ENCODE data around the gene TSPO2. TPM values are rescaled to one million over a fixed set of nuclear protein-coding genes. Genes with fewer than 3 reads are reported as not detected.

The TSPO2 gene
- total and polyA plus RNA-seq, 2 donors (not counting 3 experiments of a cell fraction or from before 2014, with no cell fraction given): not detected

GRCh38 chr6:41066867-41067304 lies 24.6 kb downstream of the TSPO2 start:
- FAIRE-seq (peak; percentile 75), DNase-seq (ENCODE audit: low read depth, low spot score) (peak; percentile 69)
- intact Hi-C loops (cut with micrococcal nuclease) (loop anchor here (1.0 to 2.0 kb wide), 4 partner anchors 39 to 1086 kb away; no protein-coding TSS in a partner anchor), dilution Hi-C loops (cut with MboI; ENCODE audit: extremely low pct_ligation_motif_present, low sequenced_read_pairs) (no loop called here)
- POLR2A ChIA-PET: no interaction called here
- H3K27ac ChIP-seq (ENCODE audit: insufficient read depth, low read depth, low read length): no peak overlapping the region
- no peak overlapping the region for H2AFZ ChIP-seq (ENCODE audit: low read depth, low read length)
- BruUV-seq (replicated peaks): no TSS peak
- no peaks in the 10 kb centered on the region for H3K9me1 ChIP-seq (replicated peaks; ENCODE audit: control insufficient read depth, extremely low read depth, insufficient read depth, low read length)
- CTCF ChIA-PET: no interaction called here
- H3K9ac ChIP-seq (replicated peaks; ENCODE audit: extremely low read depth, insufficient read depth, low read length): no peak overlapping the region
- TF ChIP-seq JUN (IDR thresholded peaks at IDR 0.05; ENCODE audit: borderline replicate concordance, insufficient read depth, insufficient read length, low read depth): no peak
- TF ChIP-seq EZH2 (IDR thresholded peaks at IDR 0.05; ENCODE audit: borderline replicate concordance, low read depth, low read length, severe bottlenecking): no peak
- no peak for TF ChIP-seq MAX (IDR thresholded peaks at IDR 0.05; ENCODE audit: insufficient read depth, insufficient read length)
- peak; percentile 62 to 68 for TF ChIP-seq CTCF (IDR thresholded peaks at IDR 0.05; ENCODE audit: extremely low read depth in 1 of 2, insufficient read depth in 1 of 2, low read depth in 1 of 2, low read length in 2 of 2)
- TF ChIP-seq FOS (IDR thresholded peaks at IDR 0.05; ENCODE audit: borderline replicate concordance, insufficient read depth, low read length): no peak
- TF ChIP-seq MYC (IDR thresholded peaks at IDR 0.05; ENCODE audit: low read depth, low read length): no peak
- no peak for TF ChIP-seq GATA2 (IDR thresholded peaks at IDR 0.05; ENCODE audit: insufficient read depth, insufficient read length, low read depth, low read length)
- TF ChIP-seq POLR2A (IDR thresholded peaks at IDR 0.05; ENCODE audit: low read depth, low read length): no peak
- no peak for TF ChIP-seq POLR2AphosphoS5 (IDR thresholded peaks at IDR 0.05; ENCODE audit: insufficient read depth, low read depth, low read length)
- H3K27me3 ChIP-seq (ENCODE audit: control insufficient read depth in 2 of 2, insufficient read depth in 2 of 2, low read length in 2 of 2): no peaks in the 10 kb centered on the region
- no peaks in the 10 kb centered on the region for H4K20me1 ChIP-seq (replicated peaks; ENCODE audit: control insufficient read depth, extremely low read depth, insufficient read depth, low read length)
- H3K9me3 ChIP-seq (replicated peaks; ENCODE audit: control insufficient read depth, insufficient read depth, low read length): no peaks in the 10 kb centered on the region
- peaks cover 8% of the 10 kb centered on the region for H3K4me1 ChIP-seq (ENCODE audit: control insufficient read depth, extremely low read depth, insufficient read depth, low read length)
- no peak overlapping the region for H3K4me2 ChIP-seq (ENCODE audit: insufficient read depth, low read length)
- no peaks in the 10 kb centered on the region for H3K79me2 ChIP-seq (ENCODE audit: control insufficient read depth, insufficient read depth, low read length)
- no peak overlapping the region for H3K4me3 ChIP-seq (replicated peaks in 1 of 3; ENCODE audit: insufficient read depth in 1 of 3, low read depth in 1 of 3, low read length in 3 of 3)
- no peaks in the 10 kb centered on the region for H3K36me3 ChIP-seq (ENCODE audit: control insufficient read depth in 2 of 2, extremely low read depth in 1 of 2, insufficient read depth in 2 of 2, low read length in 2 of 2)
